GM12874 (cell line): ENCODE results near the gene PRG2.

Experiments used
- CTCF ChIP-seq: IDR thresholded peaks from 2 replicates; pipeline ENCODE4 v1.5.1; 2011; ENCODE audit warnings: low read depth, mild to moderate bottlenecking, control low read depth, low read length, moderate library complexity; ENCODE audit not compliant: insufficient read depth

Gene PRG2

GRCh38 chr11:57359896-57360690 is 30.4 kb downstream of the PRG2 start:
- no peak for TF ChIP-seq CTCF

GRCh38 chr11:57359396-57359795 is 31.1 kb downstream of the PRG2 start:
- no peak for TF ChIP-seq CTCF

GRCh38 chr11:57358991-57359390 is 31.5 kb downstream of the PRG2 start:
- no peak for TF ChIP-seq CTCF

- TF ChIP-seq CTCF = no peak
Measured at GRCh38 chr11:57358543-57358961, 31.9 kb downstream of the PRG2 start.

GRCh38 chr11:57357856-57358255 is 32.6 kb downstream of the PRG2 start:
- no peak for TF ChIP-seq CTCF

- no peak for TF ChIP-seq CTCF
Measured at GRCh38 chr11:57357310-57357709, 33.1 kb downstream of the PRG2 start.

- TF ChIP-seq CTCF = no peak
Measured at GRCh38 chr11:57356268-57356667, 34.2 kb downstream of the PRG2 start.
